Vagina (tissue), 2 donors: ENCODE data around the gene CPT1A. TPM values are rescaled to one million over a fixed set of nuclear protein-coding genes. Genes with fewer than 3 reads are reported as not detected.

Experiments used
- DNase-seq, 2 donors: peaks; one replicate each; pipeline ENCODE4 v3.0.0-alpha.2; 2017; ENCODE audit errors: extremely low spot score in 2 of 2
- H3K27ac ChIP-seq: fragments of 200-600 bp; sonication (generic); one replicate; pipeline ENCODE4 v1.5.1; 2019
- H3K27me3 ChIP-seq: fragments of 200-600 bp; sonication (generic); one replicate; pipeline ENCODE4 v1.5.1; 2019
- H3K36me3 ChIP-seq, 2 donors: fragments of 200-600 bp; sonication (generic); one replicate each; pipeline ENCODE4 v1.5.1; 2017 to 2019
- H3K4me1 ChIP-seq: fragments of 200-600 bp; sonication (generic); one replicate; pipeline ENCODE4 v1.5.1; 2019
- H3K4me3 ChIP-seq, 2 donors: fragments of 200-600 bp; sonication (generic); 1 replicate in 1 of 2; 2 replicates in 1 of 2; pipeline ENCODE4 v1.5.1; 2016 to 2019
- H3K9me3 ChIP-seq: fragments of 200-600 bp; sonication (generic); one replicate; pipeline ENCODE4 v1.5.1; 2019
- CTCF ChIP-seq, 3 experiments: fragments of 450-650 bp in 2 of 3; fragments of 200-600 bp in 1 of 3; sonication (generic) in 1 of 3; IDR thresholded peaks; one replicate each; pipeline ENCODE4 v1.5.1; 2017 to 2019; ENCODE audit warnings: antibody characterized with exemption in 3 of 3, mild to moderate bottlenecking in 2 of 3, moderate library complexity in 2 of 3
- POLR2A ChIP-seq, 2 donors: fragments of 450-650 bp; IDR thresholded peaks; one replicate each; pipeline ENCODE4 v1.6.1; 2017; ENCODE audit warnings: antibody characterized with exemption in 2 of 2, mild to moderate bottlenecking in 2 of 2, moderate library complexity in 2 of 2
- POLR2AphosphoS5 ChIP-seq, 2 donors: sonication (generic); formaldehyde crosslinking; IDR thresholded peaks; one replicate each; pipeline ENCODE4 v1.9.0; 2017; ENCODE audit warnings: antibody characterized with exemption in 2 of 2, mild to moderate bottlenecking in 2 of 2, low read depth in 1 of 2; ENCODE audit not compliant: insufficient read depth in 1 of 2
- intact Hi-C: fragments of 100-400 bp; cut with DNase I; formaldehyde crosslinking; loops from one replicate; pipeline ENCODE4 v1.15.1; 2023
- total RNA-seq: library from RNA; depleted of rRNA; stranded (reverse); fragments of >200 nt; gene quantifications from one replicate; pipeline ENCODE4 v1.2.3, GENCODE V29; 2016

Gene CPT1A
- total RNA-seq, 1 donor from 2014 or later: 80.8 TPM

- TF ChIP-seq CTCF (IDR thresholded peaks at IDR 0.05) (no peak), POLR2A (IDR thresholded peaks at IDR 0.05) (no peak), POLR2AphosphoS5 (IDR thresholded peaks at IDR 0.05; ENCODE audit: insufficient read depth in 1 of 2, low read depth in 1 of 2) (no peak)
- DNase-seq: no peak
- peaks cover 79% of the 10 kb centered on the region for H3K4me1 ChIP-seq
- H3K27ac ChIP-seq: no peak overlapping the region
- H3K36me3 ChIP-seq: no peaks in the 10 kb centered on the region
- no peaks in the 10 kb centered on the region for H3K27me3 ChIP-seq
- no peaks in the 10 kb centered on the region for H3K9me3 ChIP-seq
- intact Hi-C loops: no loop called here
- H3K4me3 ChIP-seq: no peak overlapping the region
Measured at GRCh38 chr11:68835749-68836148, 6.0 kb downstream of the CPT1A start.

GRCh38 chr11:68835328-68835727 lies 6.4 kb downstream of the CPT1A start:
- Histone ChIP-seq H3K4me1 (peaks cover 79% of the 10 kb centered on the region), H3K4me3 (no peak overlapping the region), H3K36me3 (no peaks in the 10 kb centered on the region), H3K27ac (no peak overlapping the region), H3K9me3 (no peaks in the 10 kb centered on the region), H3K27me3 (no peaks in the 10 kb centered on the region)
- TF ChIP-seq POLR2AphosphoS5 (IDR thresholded peaks at IDR 0.05; ENCODE audit: insufficient read depth in 1 of 2, low read depth in 1 of 2): no peak
- no peak for TF ChIP-seq CTCF (IDR thresholded peaks at IDR 0.05)
- no peak for TF ChIP-seq POLR2A (IDR thresholded peaks at IDR 0.05)
- intact Hi-C loops: no loop called here
- DNase-seq: no peak

- Histone ChIP-seq H3K27ac (no peak overlapping the region), H3K4me3 (no peak overlapping the region), H3K9me3 (no peaks in the 10 kb centered on the region), H3K36me3 (no peaks in the 10 kb centered on the region), H3K27me3 (no peaks in the 10 kb centered on the region), H3K4me1 (peaks cover 79% of the 10 kb centered on the region)
- intact Hi-C loops: no loop called here
- no peak for DNase-seq
- no peak for TF ChIP-seq POLR2A (IDR thresholded peaks at IDR 0.05)
- TF ChIP-seq POLR2AphosphoS5 (IDR thresholded peaks at IDR 0.05; ENCODE audit: insufficient read depth in 1 of 2, low read depth in 1 of 2): no peak
- TF ChIP-seq CTCF (IDR thresholded peaks at IDR 0.05): no peak
Measured at GRCh38 chr11:68832476-68833181, 9.1 kb downstream of the CPT1A start.

GRCh38 chr11:68831124-68831523 lies 10.6 kb downstream of the CPT1A start:
- intact Hi-C loops: no loop called here
- no peaks in the 10 kb centered on the region for H3K9me3 ChIP-seq
- no peak overlapping the region for H3K27ac ChIP-seq
- H3K36me3 ChIP-seq: no peaks in the 10 kb centered on the region
- peaks cover 65% of the 10 kb centered on the region for H3K4me1 ChIP-seq
- no peak for DNase-seq
- H3K27me3 ChIP-seq: no peaks in the 10 kb centered on the region
- no peak for TF ChIP-seq POLR2A (IDR thresholded peaks at IDR 0.05)
- no peak for TF ChIP-seq CTCF (IDR thresholded peaks at IDR 0.05)
- TF ChIP-seq POLR2AphosphoS5 (IDR thresholded peaks at IDR 0.05; ENCODE audit: insufficient read depth in 1 of 2, low read depth in 1 of 2): no peak
- H3K4me3 ChIP-seq: no peak overlapping the region

- no peaks in the 10 kb centered on the region for H3K27me3 ChIP-seq
- H3K4me1 ChIP-seq: peaks cover 64% of the 10 kb centered on the region
- H3K36me3 ChIP-seq: no peaks in the 10 kb centered on the region
- no peak overlapping the region for H3K27ac ChIP-seq
- H3K4me3 ChIP-seq: no peak overlapping the region
- no peak for TF ChIP-seq POLR2A (IDR thresholded peaks at IDR 0.05)
- TF ChIP-seq CTCF (IDR thresholded peaks at IDR 0.05): no peak
- no peak for TF ChIP-seq POLR2AphosphoS5 (IDR thresholded peaks at IDR 0.05; ENCODE audit: insufficient read depth in 1 of 2, low read depth in 1 of 2)
- intact Hi-C loops: no loop called here
- no peaks in the 10 kb centered on the region for H3K9me3 ChIP-seq
- DNase-seq: no peak
Measured at GRCh38 chr11:68829581-68829980, 12.1 kb downstream of the CPT1A start.
